HEK293 (cell line): ENCODE data around the gene VPREB3.

ENCODE experiments used
- SALL2 ChIP-seq: fragments of 450-650 bp; formaldehyde crosslinking; IDR thresholded peaks from 2 replicates; pipeline ENCODE4 v1.5.0; 2017; ENCODE audit warnings: missing biosample characterization, mild to moderate bottlenecking, missing genetic modification characterization, borderline replicate concordance
- YY1 ChIP-seq: fragments of 450-650 bp; formaldehyde crosslinking; IDR thresholded peaks from 2 replicates; pipeline ENCODE4 v1.5.1; 2018; ENCODE audit warnings: missing biosample characterization, missing genetic modification characterization
- ZNF155 ChIP-seq: fragments of 450-650 bp; formaldehyde crosslinking; IDR thresholded peaks from 2 replicates; pipeline ENCODE4 v1.5.1; 2016; ENCODE audit warnings: missing biosample characterization, missing genetic modification characterization
- ZNF580 ChIP-seq: fragments of 450-650 bp; formaldehyde crosslinking; IDR thresholded peaks from 2 replicates; pipeline ENCODE4 v1.5.1; 2016; ENCODE audit warnings: missing biosample characterization, missing genetic modification characterization
- ZNF830 ChIP-seq: fragments of 450-650 bp; IDR thresholded peaks from 2 replicates; pipeline ENCODE4 v1.5.0; 2018; ENCODE audit warnings: missing biosample characterization, missing genetic modification characterization, low read depth, mild to moderate bottlenecking, moderate library complexity

GRCh38 chr22:23796461-23796860 lies 42.2 kb upstream of the VPREB3 start:
- TF ChIP-seq YY1 (tag by site-specific recombination) (no peak), SALL2 (tag by site-specific recombination) (no peak), ZNF580 (tag by site-specific recombination) (no peak), ZNF830 (no peak), ZNF155 (tag by site-specific recombination) (no peak)
